ENCODE measurements around the gene NRBP1.
A peak's percentile ranks its signal among the peaks of the same experiment; 100 is the strongest.

Gene NRBP1

DNA sequence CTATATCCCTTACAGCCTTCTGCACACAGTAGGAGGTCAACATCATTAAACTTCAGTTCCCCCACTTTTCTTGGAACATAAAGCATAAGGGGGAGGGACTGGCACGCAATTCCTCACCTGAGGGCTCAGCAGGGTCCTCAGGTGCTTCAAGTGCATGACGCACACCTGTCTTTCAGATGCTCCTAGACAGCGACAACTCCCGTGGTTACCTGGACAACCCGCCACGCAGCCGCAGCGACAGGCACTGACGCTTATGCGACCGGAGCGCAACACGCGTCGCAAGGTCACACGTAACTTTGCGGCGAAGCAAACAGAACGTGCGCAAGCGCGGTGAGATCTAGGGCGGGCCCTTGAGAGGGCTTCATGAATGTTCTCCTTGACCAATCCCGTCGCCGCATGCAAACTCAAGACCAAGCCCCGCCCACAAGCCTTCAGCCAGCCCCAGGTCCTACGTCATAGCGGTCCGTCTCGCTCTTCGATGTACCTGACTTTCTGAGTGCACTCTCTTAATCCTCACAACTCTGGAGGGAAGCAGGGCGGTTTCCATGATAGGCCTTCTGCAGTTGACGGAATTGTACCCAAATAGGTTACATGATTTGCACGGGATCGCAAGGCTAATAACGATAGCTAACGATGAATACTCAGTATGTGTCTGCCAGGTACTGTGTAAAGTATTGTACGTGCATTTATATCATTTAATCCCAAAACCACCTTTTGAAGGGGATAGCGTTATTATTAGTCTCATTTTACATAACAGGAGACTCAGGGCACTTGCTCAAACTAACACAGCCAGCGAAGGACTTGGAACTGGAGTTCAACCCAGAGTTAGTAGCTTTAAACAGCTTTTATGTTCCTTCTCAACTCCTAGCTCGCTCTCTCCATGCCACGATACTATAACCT is 61.3 kb downstream of the NRBP1 start, which contains the start of gene IFT172:
Gene IFT172, minus strand, starts transcription at position 246 of the 900 bp plus-strand sequence. Its CDS starts 90 bp downstream, at position 156.
- peak; percentile 97 for DNase-seq (ENCODE audit: low read depth)
